ENCODE results near the gene TRPM5.

The TRPM5 gene

GRCh38 chr11:2447253-2447950, 3.1 kb upstream of the TRPM5 start:
- no peak for DNase-seq (ENCODE audit: low spot score)
- in situ Hi-C loops (cut with MboI; ENCODE audit: low pct_unique_long_range_greater_than_20kb, low sequenced_read_pairs, unreplicated experiment), result no loop called here
- TF ChIP-seq, protein P1, sequence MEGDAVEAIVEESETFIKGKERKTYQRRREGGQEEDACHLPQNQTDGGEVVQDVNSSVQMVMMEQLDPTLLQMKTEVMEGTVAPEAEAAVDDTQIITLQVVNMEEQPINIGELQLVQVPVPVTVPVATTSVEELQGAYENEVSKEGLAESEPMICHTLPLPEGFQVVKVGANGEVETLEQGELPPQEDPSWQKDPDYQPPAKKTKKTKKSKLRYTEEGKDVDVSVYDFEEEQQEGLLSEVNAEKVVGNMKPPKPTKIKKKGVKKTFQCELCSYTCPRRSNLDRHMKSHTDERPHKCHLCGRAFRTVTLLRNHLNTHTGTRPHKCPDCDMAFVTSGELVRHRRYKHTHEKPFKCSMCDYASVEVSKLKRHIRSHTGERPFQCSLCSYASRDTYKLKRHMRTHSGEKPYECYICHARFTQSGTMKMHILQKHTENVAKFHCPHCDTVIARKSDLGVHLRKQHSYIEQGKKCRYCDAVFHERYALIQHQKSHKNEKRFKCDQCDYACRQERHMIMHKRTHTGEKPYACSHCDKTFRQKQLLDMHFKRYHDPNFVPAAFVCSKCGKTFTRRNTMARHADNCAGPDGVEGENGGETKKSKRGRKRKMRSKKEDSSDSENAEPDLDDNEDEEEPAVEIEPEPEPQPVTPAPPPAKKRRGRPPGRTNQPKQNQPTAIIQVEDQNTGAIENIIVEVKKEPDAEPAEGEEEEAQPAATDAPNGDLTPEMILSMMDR (IDR thresholded peaks at IDR 0.05; ENCODE audit: extremely low read depth, insufficient read depth, missing control alignments), result no peak

DNA sequence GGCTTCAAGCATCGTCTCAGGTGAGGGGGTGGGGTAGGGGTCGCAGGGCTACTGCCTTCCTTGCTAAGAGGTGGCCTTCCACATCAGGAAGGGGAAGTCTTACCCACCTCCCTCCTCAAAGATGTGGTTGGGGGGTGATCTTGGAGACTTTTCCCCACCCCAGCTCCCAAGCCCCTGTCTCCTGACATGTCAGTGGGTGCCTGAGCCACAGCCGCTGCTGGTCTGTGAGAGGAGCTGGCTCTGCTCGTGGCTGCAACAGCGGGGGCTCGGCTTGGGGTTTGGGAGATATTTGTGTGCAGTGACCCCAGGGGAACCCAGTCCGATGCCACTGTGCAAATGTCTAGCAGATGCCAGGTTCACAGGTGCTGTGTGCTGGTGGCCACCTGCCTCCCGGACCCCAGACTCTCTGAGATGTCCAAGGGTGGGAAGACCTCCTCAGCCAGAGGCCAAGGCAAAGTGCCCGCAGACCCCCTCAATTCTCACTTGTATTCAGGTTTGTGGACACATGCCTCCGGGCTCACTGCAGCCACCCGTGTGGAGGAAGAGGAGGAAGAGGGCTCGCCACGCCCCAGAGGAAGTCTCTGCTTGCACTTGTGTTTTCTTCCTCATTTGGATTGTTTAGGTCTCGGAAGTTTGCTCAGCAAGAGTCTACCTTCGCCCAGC, 2.4 kb upstream of the TRPM5 start:
- TF ChIP-seq, protein P1 (IDR thresholded peaks at IDR 0.05; ENCODE audit: extremely low read depth, insufficient read depth, missing control alignments), result no peak
- in situ Hi-C loops (cut with MboI; ENCODE audit: low pct_unique_long_range_greater_than_20kb, low sequenced_read_pairs, unreplicated experiment), result no loop called here
- DNase-seq (ENCODE audit: low spot score), result no peak

DNA sequence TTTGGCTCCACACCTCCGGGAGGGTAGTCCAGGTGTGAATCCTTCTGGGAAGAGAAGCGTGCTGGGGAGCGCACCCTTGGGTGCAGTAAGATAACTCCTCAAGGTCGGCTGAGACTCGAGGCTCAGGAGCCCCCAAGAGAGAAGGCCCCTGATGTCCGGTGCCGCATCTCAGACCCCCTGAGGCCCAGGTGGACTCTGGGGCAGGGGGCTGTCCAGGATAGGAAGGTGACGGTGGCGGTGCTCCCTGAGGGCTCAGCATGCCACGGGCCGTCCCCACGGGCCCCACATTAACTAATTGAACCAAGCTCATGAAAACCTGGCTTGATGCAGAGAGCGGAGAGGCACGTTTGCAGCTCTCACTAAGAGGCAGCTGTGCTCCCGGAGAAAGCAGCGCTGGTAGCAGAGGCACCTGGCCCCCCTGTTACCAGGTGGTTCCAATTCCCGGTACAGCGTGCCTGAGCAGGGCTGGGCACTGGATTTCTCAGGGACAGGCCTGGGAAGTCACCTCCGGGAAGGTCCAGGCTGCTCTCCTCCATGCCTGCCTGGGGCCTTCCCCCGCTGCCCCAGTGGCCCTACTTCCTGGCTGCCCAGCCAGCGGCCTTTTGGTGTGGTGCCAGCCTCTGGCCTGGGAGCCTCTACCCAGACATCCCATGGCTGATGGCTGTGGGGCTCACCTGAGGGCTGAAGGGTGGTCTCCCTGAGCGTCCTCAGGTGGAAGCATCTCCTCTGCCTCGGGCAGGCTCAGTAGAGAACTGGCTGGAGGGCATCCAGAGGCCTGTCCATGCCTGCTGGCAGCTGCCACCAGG, 1.6 kb upstream of the TRPM5 start:
- peak; percentile 39 for DNase-seq (ENCODE audit: low spot score)
- in situ Hi-C loops (cut with MboI; ENCODE audit: low pct_unique_long_range_greater_than_20kb, low sequenced_read_pairs, unreplicated experiment), result no loop called here

DNA sequence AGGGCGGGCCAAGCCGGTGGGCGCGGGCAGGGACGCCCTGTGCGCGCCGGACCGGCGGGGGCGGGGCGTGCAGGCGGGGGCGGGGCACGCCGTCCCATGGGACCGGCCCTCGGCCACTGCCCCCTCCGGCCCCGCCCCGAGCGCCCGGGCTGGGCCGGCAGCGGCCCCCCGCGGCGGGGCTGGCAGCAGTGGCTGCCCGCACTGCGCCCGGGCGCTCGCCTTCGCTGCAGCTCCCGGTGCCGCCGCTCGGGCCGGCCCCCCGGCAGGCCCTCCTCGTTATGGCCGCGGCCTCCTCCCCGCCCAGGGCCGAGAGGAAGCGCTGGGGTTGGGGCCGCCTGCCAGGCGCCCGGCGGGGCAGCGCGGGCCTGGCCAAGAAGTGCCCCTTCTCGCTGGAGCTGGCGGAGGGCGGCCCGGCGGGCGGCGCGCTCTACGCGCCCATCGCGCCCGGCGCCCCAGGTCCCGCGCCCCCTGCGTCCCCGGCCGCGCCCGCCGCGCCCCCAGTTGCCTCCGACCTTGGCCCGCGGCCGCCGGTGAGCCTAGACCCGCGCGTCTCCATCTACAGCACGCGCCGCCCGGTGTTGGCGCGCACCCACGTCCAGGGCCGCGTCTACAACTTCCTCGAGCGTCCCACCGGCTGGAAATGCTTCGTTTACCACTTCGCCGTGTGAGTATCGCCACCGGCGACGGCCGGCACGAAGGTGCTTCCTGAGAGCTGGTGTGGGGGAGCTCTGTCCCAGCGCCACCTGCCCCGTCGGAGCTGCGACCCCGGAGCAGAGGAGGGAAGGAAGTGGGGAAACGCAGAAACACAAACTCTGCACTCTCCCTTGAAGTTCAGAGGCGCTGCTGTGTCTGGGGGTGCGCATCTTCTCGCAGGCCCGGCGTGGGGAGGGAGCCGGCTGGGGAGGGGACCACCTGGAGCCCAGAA, 769 bp upstream of the TRPM5 start, which contains the start of gene KCNQ1:
Gene KCNQ1 (plus strand): TSS at position 188 of the 925 bp plus-strand sequence. CDS start 91 bp downstream, at position 279.
- in situ Hi-C loops (cut with MboI; ENCODE audit: low pct_unique_long_range_greater_than_20kb, low sequenced_read_pairs, unreplicated experiment), result no loop called here
- TF ChIP-seq, protein P1 (IDR thresholded peaks at IDR 0.05; ENCODE audit: extremely low read depth, insufficient read depth, missing control alignments), result no peak
- DNase-seq (ENCODE audit: low spot score), result peak; percentile 88

More for the DNA sequence above, 1.6 kb upstream of the TRPM5 start:
- TF ChIP-seq, protein P1 (IDR thresholded peaks at IDR 0.05; ENCODE audit: extremely low read depth, insufficient read depth, missing control alignments), result no peak

DNA sequence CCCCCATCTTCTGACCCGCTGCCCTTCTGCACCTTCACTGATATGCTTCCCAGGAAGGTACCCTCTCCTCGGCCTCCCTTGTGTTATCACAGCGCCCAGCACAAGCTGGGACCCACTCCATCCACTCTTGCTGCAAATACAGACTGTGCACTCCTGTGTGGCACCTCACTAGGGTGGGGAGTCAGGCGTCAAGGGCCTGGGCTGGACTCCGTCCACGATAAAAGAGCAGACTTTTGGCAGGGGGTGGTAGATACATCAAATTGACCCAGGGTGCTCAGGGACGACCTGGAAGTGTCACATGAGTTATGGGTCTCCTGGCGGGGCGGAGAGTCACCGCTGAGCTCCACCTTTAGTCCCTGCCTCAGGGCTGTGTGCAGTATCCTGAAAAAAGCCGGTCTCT, 908 bp downstream of the TRPM5 start:
- in situ Hi-C loops (cut with MboI; ENCODE audit: low pct_unique_long_range_greater_than_20kb, low sequenced_read_pairs, unreplicated experiment), result no loop called here
- DNase-seq (ENCODE audit: low spot score), result no peak
- TF ChIP-seq, protein P1 (IDR thresholded peaks at IDR 0.05; ENCODE audit: extremely low read depth, insufficient read depth, missing control alignments), result no peak

Data from GM13977 (cell line).